GM15510 (cell line): Measurements from ENCODE around the gene EXOSC7.

Experiments
- POLR2A ChIP-seq: IDR thresholded peaks from 3 replicates; pipeline ENCODE4 v1.6.1; 2011; ENCODE audit warnings: borderline replicate concordance; ENCODE audit not compliant: insufficient read length; ENCODE audit errors: extremely low read depth

EXOSC7 gene

GRCh38 chr3:45020534-45020933 lies 44.5 kb downstream of the EXOSC7 start:
- no peak for TF ChIP-seq POLR2A

- no peak for TF ChIP-seq POLR2A
Measured at GRCh38 chr3:45021524-45022297, 45.7 kb downstream of the EXOSC7 start.

- TF ChIP-seq POLR2A: no peak
Measured at GRCh38 chr3:45023675-45024074, 47.6 kb downstream of the EXOSC7 start.

GRCh38 chr3:45024542-45025255 lies 48.7 kb downstream of the EXOSC7 start:
- no peak for TF ChIP-seq POLR2A

- TF ChIP-seq POLR2A: no peak
Measured at GRCh38 chr3:45026038-45026437, 50.0 kb downstream of the EXOSC7 start, which contains the start of gene CLEC3B. Gene CLEC3B (plus strand): TSS chr3:45026303. CDS start chr3:45026363, 60 bp downstream.

- no peak for TF ChIP-seq POLR2A
Measured at GRCh38 chr3:45026957-45027356, 50.9 kb downstream of the EXOSC7 start.

- no peak for TF ChIP-seq POLR2A
Measured at GRCh38 chr3:45027441-45027840, 51.4 kb downstream of the EXOSC7 start.

- no peak for TF ChIP-seq POLR2A
Measured at GRCh38 chr3:45029216-45029615, 53.2 kb downstream of the EXOSC7 start.

- no peak for TF ChIP-seq POLR2A
Measured at GRCh38 chr3:45029661-45030060, 53.6 kb downstream of the EXOSC7 start.

- TF ChIP-seq POLR2A: no peak
Measured at GRCh38 chr3:45031531-45031930, 55.5 kb downstream of the EXOSC7 start.

GRCh38 chr3:45032113-45032512 lies 56.1 kb downstream of the EXOSC7 start:
- TF ChIP-seq POLR2A: no peak

GRCh38 chr3:45033791-45034190 lies 57.7 kb downstream of the EXOSC7 start:
- TF ChIP-seq POLR2A: no peak

GRCh38 chr3:45034612-45035252 lies 58.7 kb downstream of the EXOSC7 start:
- TF ChIP-seq POLR2A: no peak

- no peak for TF ChIP-seq POLR2A
Measured at GRCh38 chr3:45035441-45036301, 59.6 kb downstream of the EXOSC7 start.
